ENCODE data around the gene GPR108. TPM values are rescaled to one million over a fixed set of nuclear protein-coding genes. Genes with fewer than 3 reads are reported as not detected.
A peak's percentile ranks its signal among the peaks of the same experiment; 100 is the strongest.

The GPR108 gene
- total and polyA plus RNA-seq, 2 of the 13 experiments (the other 11 are each of a cell fraction or from before 2014, with no cell fraction given), result 36.4 to 63.0 TPM

DNA sequence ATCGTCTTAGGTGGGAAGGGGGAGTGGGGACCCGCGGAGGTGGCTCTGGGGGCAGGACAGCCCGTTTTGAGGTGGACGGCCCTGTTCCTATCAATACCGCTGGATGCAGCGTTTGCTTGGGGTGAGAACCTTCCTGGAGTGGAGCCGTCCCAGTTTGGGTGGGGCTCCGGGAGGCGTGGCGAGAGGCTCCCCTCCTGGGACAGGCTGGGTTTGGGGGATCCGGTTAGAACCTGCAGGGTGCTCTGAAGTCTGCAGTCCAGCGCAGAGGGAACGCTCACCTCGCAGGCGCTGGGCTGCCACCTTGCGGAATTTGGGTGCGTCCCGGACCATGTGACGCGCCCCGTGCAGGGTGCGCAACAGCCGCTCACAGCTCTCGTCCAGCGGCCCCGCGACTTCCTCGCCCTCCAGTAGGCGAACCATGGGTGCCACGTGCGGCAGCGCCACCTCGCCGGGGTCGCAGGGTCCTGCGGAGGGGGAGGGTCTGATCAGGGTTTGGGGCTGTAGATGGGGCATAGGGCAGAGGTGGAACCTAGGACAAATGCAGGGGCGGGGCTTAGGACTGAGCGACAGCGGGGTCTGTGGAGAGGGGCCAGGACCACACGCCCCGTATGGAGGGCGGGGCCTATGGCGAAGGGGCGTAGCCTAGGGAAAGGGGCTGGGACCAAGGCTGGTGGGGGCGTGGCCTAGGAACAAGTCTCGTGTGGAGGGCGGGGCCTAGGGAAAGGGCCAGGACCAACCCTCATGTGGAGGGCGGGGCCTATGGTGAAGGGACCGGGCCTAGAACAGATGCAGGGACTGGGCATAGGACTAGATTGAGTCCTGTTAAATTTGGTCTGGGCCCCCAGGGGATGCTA lies 16.0 kb upstream of the GPR108 start (continued):
- TF ChIP-seq, protein P1, sequence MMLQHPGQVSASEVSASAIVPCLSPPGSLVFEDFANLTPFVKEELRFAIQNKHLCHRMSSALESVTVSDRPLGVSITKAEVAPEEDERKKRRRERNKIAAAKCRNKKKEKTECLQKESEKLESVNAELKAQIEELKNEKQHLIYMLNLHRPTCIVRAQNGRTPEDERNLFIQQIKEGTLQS (CRISPR knock-in tag; IDR thresholded peaks at IDR 0.05), result no peak
- peak; percentile 92; the same call in 1 of the 2 replicates for TF ChIP-seq ZSCAN21 (CRISPR knock-in tag; IDR thresholded peaks at IDR 0.05; ENCODE audit: borderline replicate concordance)
- no peak for TF ChIP-seq NBN (conservative IDR thresholded peaks at IDR 0.05)
- TF ChIP-seq ZSCAN31 (CRISPR knock-in tag; IDR thresholded peaks at IDR 0.05; ENCODE audit: low read depth), result peak; percentile 68; the same call in 1 of the 2 replicates
- TF ChIP-seq SRSF9 (IDR thresholded peaks at IDR 0.05; ENCODE audit: borderline replicate concordance, insufficient read depth, low read depth, low read length, poor library complexity, severe bottlenecking), result no peak
- TF ChIP-seq ZNF577 (CRISPR knock-in tag; IDR thresholded peaks at IDR 0.05; ENCODE audit: borderline replicate concordance, low read depth), result no peak
- TF ChIP-seq ZNF143 (CRISPR knock-in tag; IDR thresholded peaks at IDR 0.05), result peak; percentile 69
- TF ChIP-seq, protein P2, sequence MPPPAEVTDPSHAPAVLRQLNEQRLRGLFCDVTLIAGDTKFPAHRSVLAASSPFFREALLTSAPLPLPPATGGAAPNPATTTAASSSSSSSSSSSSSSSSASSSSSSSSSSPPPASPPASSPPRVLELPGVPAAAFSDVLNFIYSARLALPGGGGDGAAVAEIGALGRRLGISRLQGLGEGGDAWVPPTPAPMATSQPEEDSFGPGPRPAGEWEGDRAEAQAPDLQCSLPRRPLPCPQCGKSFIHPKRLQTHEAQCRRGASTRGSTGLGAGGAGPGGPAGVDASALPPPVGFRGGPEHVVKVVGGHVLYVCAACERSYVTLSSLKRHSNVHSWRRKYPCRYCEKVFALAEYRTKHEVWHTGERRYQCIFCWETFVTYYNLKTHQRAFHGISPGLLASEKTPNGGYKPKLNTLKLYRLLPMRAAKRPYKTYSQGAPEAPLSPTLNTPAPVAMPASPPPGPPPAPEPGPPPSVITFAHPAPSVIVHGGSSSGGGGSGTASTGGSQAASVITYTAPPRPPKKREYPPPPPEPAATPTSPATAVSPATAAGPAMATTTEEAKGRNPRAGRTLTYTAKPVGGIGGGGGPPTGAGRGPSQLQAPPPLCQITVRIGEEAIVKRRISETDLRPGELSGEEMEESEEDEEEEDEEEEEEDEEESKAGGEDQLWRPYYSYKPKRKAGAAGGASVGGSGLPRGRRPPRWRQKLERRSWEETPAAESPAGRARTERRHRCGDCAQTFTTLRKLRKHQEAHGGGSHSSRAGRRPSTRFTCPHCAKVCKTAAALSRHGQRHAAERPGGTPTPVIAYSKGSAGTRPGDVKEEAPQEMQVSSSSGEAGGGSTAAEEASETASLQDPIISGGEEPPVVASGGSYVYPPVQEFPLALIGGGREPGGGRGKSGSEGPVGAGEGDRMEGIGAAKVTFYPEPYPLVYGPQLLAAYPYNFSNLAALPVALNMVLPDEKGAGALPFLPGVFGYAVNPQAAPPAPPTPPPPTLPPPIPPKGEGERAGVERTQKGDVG (CRISPR knock-in tag; IDR thresholded peaks at IDR 0.05; ENCODE audit: borderline replicate concordance), result no peak
- TF ChIP-seq TRIM24 (CRISPR knock-in tag; IDR thresholded peaks at IDR 0.05), result no peak; the same call in 1 of the 2 replicates
- TF ChIP-seq CC2D1A (CRISPR knock-in tag; IDR thresholded peaks at IDR 0.05), result peak; percentile 89; the same call in 1 of the 2 replicates
- TF ChIP-seq HNRNPUL1 (IDR thresholded peaks at IDR 0.05; ENCODE audit: low read depth, low read length), result no peak
- peak in 1 of 2 experiments; percentile 84; a peak in 2 of 4 replicates for TF ChIP-seq KLF16 (CRISPR knock-in tag; IDR thresholded peaks at IDR 0.05)
- TF ChIP-seq ZNF251 (CRISPR knock-in tag; IDR thresholded peaks at IDR 0.05), result no peak
- no peak for TF ChIP-seq DR1 (CRISPR knock-in tag; IDR thresholded peaks at IDR 0.05)
- TF ChIP-seq MEIS2 (CRISPR knock-in tag; IDR thresholded peaks at IDR 0.05), result peak; percentile 66; the same call in 1 of the 2 replicates
- TF ChIP-seq NONO (IDR thresholded peaks at IDR 0.05), result no peak
- peak; percentile 95 for TF ChIP-seq NONO (CRISPR knock-in tag; conservative IDR thresholded peaks at IDR 0.05)
- peak; percentile 89 for TF ChIP-seq ZSCAN25 (CRISPR knock-in tag; IDR thresholded peaks at IDR 0.05)
- TF ChIP-seq ZNF468 (CRISPR knock-in tag; IDR thresholded peaks at IDR 0.05), result 0 out of 2 replicates have a peak, but pooled peaks have one; percentile 44
- no peak for TF ChIP-seq NFE2L2 (IDR thresholded peaks at IDR 0.05; ENCODE audit: low read length)
- no peak for TF ChIP-seq ZNF10 (CRISPR knock-in tag; IDR thresholded peaks at IDR 0.05; ENCODE audit: borderline replicate concordance, low read depth)
- TF ChIP-seq, protein P3, sequence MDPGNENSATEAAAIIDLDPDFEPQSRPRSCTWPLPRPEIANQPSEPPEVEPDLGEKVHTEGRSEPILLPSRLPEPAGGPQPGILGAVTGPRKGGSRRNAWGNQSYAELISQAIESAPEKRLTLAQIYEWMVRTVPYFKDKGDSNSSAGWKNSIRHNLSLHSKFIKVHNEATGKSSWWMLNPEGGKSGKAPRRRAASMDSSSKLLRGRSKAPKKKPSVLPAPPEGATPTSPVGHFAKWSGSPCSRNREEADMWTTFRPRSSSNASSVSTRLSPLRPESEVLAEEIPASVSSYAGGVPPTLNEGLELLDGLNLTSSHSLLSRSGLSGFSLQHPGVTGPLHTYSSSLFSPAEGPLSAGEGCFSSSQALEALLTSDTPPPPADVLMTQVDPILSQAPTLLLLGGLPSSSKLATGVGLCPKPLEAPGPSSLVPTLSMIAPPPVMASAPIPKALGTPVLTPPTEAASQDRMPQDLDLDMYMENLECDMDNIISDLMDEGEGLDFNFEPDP (CRISPR knock-in tag; conservative IDR thresholded peaks at IDR 0.05), result no peak
